ENCODE data around the gene CPA2.

DNA sequence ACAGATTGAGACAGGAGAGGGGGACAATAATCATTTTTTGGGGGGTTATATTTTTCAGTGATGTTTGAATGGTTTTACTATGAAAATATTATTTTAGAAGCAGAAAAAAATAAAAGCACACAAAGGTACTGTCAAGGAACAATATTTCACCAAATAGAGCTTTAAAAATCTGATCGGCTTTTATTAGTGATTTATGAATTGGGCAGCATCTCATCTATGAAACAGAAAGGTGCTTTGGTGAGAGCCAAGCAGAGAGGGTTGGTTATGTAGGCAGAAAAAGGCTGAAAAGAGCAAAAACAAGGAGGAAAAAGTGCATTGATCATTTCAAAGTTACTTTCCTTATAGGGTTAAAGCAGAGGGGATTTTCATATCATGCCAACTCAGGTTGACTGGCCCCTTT is 26.4 kb upstream of the CPA2 start:
- TF ChIP-seq POLR2A (IDR thresholded peaks at IDR 0.05; ENCODE audit: low read length) (no peak), SMC3 (IDR thresholded peaks at IDR 0.05) (no peak)

Data from A549 (cell line).